ENCODE data around the gene DHX35.

GRCh38 chr20:38957235-38957876, 4.8 kb upstream of the DHX35 start:
- TF ChIP-seq ZFP30 (CRISPR knock-in tag; IDR thresholded peaks at IDR 0.05) (no peak), ISL1 (CRISPR knock-in tag; IDR thresholded peaks at IDR 0.05) (no peak), GLIS3 (CRISPR knock-in tag; IDR thresholded peaks at IDR 0.05) (no peak)
